GM13977 (cell line): ENCODE results near the gene ATP11A.

Source experiments
- DNase-seq: peaks from one replicate; pipeline ENCODE4 v3.0.0; 2012; ENCODE audit warnings: low spot score
- CTCF ChIP-seq: IDR thresholded peaks from 2 replicates; pipeline ENCODE4 v1.5.1; 2012; ENCODE audit warnings: mild to moderate bottlenecking, control low read depth; ENCODE audit not compliant: insufficient read depth; ENCODE audit errors: extremely low read depth, missing control alignments
- in situ Hi-C: fragments of 300-500 bp; cut with MboI; formaldehyde crosslinking; loops from one replicate; pipeline ENCODE4 v1.12.0; 2022; ENCODE audit warnings: low sequenced_read_pairs, low pct_unique_long_range_greater_than_20kb, mixed read lengths, inconsistent platforms; ENCODE audit not compliant: unreplicated experiment

Gene ATP11A

GRCh38 chr13:112867301-112867711 is 177.5 kb downstream of the ATP11A start:
- in situ Hi-C loops: no loop called here
- no peak for TF ChIP-seq CTCF
- no peak for DNase-seq

GRCh38 chr13:112868308-112868707 is 178.5 kb downstream of the ATP11A start:
- TF ChIP-seq CTCF: no peak
- DNase-seq: no peak
- in situ Hi-C loops: no loop called here

GRCh38 chr13:112869202-112870050 is 179.6 kb downstream of the ATP11A start:
- in situ Hi-C loops: loop anchor here (5.0 kb wide), 1 partner anchor 227 kb away; no protein-coding TSS in a partner anchor
- no peak for DNase-seq
- no peak for TF ChIP-seq CTCF

- no peak for TF ChIP-seq CTCF
- in situ Hi-C loops: loop anchor here (5.0 kb wide), 1 partner anchor 228 kb away; no protein-coding TSS in a partner anchor
- no peak for DNase-seq
Measured at GRCh38 chr13:112870051-112870331, 180.2 kb downstream of the ATP11A start.

GRCh38 chr13:112870737-112871287 is 181.0 kb downstream of the ATP11A start:
- no peak for TF ChIP-seq CTCF
- DNase-seq: no peak
- in situ Hi-C loops: loop anchor here (5.0 kb wide), 1 partner anchor 229 kb away; no protein-coding TSS in a partner anchor

- DNase-seq: no peak
- TF ChIP-seq CTCF: no peak
- in situ Hi-C loops: loop anchor here (5.0 kb wide), 1 partner anchor 229 kb away; no protein-coding TSS in a partner anchor
Measured at GRCh38 chr13:112871742-112872141, 181.9 kb downstream of the ATP11A start.

GRCh38 chr13:112872657-112873631 is 183.1 kb downstream of the ATP11A start:
- in situ Hi-C loops: loop anchor here (5.0 kb wide), 1 partner anchor 231 kb away; no protein-coding TSS in a partner anchor
- peak; percentile 74 for DNase-seq
